Neural cell (in vitro differentiated cells): ENCODE measurements around the gene ARHGAP30. TPM values are rescaled to one million over a fixed set of nuclear protein-coding genes. Genes with fewer than 3 reads are reported as not detected.

Experiments
- H2AFZ ChIP-seq: fragments of 200-600, 300-800 bp; sonication (generic), shearing (Covaris generic); 2 replicates; pipeline ENCODE4 v1.6.0; 2014; ENCODE audit warnings: low read depth, mild to moderate bottlenecking, antibody characterized with exemption, low read length, moderate library complexity
- H3F3A ChIP-seq: fragments of 200-600 bp; shearing (Covaris generic); 2 replicates; pipeline ENCODE4 v1.6.1; 2016; ENCODE audit warnings: mild to moderate bottlenecking, moderate library complexity, mixed read lengths, antibody characterized with exemption, low read length; ENCODE audit not compliant: insufficient read depth, poor library complexity, severe bottlenecking
- H3K27ac ChIP-seq: fragments of 200-600, 300-800 bp; sonication (generic), shearing (Covaris generic); 2 replicates; pipeline ENCODE4 v1.5.1; 2014; ENCODE audit warnings: mild to moderate bottlenecking, low read length, moderate library complexity
- H3K27me3 ChIP-seq: fragments of 300-800, 200-600 bp; sonication (generic), shearing (Covaris generic); 2 replicates; pipeline ENCODE4 v1.6.0; 2014; ENCODE audit warnings: mild to moderate bottlenecking, low read depth, low read length, moderate library complexity; ENCODE audit not compliant: insufficient read depth
- H3K36me3 ChIP-seq: fragments of 300-800, 200-600 bp; sonication (generic), shearing (Covaris generic); 2 replicates; pipeline ENCODE4 v1.5.1; 2014; ENCODE audit warnings: mild to moderate bottlenecking, antibody characterized with exemption, low read length, moderate library complexity; ENCODE audit not compliant: insufficient read depth
- H3K4me2 ChIP-seq: fragments of 300-800, 200-600 bp; sonication (generic), shearing (Covaris generic); 2 replicates; pipeline ENCODE4 v1.6.0; 2014; ENCODE audit warnings: mild to moderate bottlenecking, low read length
- H3K4me3 ChIP-seq: fragments of 300-800, 200-600 bp; sonication (generic), shearing (Covaris generic); 2 replicates; pipeline ENCODE4 v1.5.1; 2014; ENCODE audit warnings: mild to moderate bottlenecking, low read length, moderate library complexity
- H3K79me2 ChIP-seq: fragments of 200-600 bp; shearing (Covaris generic); replicated peaks from 2 replicates; pipeline ENCODE4 v1.6.0; 2014; ENCODE audit warnings: mild to moderate bottlenecking, low read length, moderate library complexity; ENCODE audit not compliant: insufficient read depth
- H3K9ac ChIP-seq: fragments of 300-800, 200-600 bp; sonication (generic), shearing (Covaris generic); 2 replicates; pipeline ENCODE4 v1.6.1; 2016; ENCODE audit warnings: mild to moderate bottlenecking, low read length, mixed read lengths
- H3K9me2 ChIP-seq: fragments of 200-600 bp; shearing (Covaris generic); 2 replicates; pipeline ENCODE4 v1.6.1; 2016; ENCODE audit warnings: mild to moderate bottlenecking, low read length, mixed read lengths; ENCODE audit not compliant: insufficient read depth
- H3K9me3 ChIP-seq: fragments of 200-600, 300-800 bp; sonication (generic), shearing (Covaris generic); 2 replicates; pipeline ENCODE4 v1.6.1; 2016; ENCODE audit warnings: mild to moderate bottlenecking, mixed run types, low read length, moderate library complexity, mixed read lengths
- H4K20me1 ChIP-seq: fragments of 200-600 bp; shearing (Covaris generic); 2 replicates; pipeline ENCODE4 v1.6.1; 2016; ENCODE audit warnings: mild to moderate bottlenecking, mixed run types; ENCODE audit not compliant: insufficient read depth
- CTCF ChIP-seq: fragments of 450-650 bp; IDR thresholded peaks from 2 replicates; pipeline ENCODE4 v1.5.1; 2014; ENCODE audit warnings: antibody characterized with exemption, mild to moderate bottlenecking, moderate library complexity; ENCODE audit not compliant: poor library complexity, severe bottlenecking
- EP300 ChIP-seq: fragments of 450-650 bp; conservative IDR thresholded peaks from 2 replicates; pipeline ENCODE4 v1.6.1; 2014; ENCODE audit warnings: antibody characterized with exemption, mild to moderate bottlenecking, moderate library complexity; ENCODE audit not compliant: poor library complexity, severe bottlenecking
- EZH2 ChIP-seq: fragments of 200-600, 300-800 bp; shearing (Covaris generic), sonication (generic); IDR thresholded peaks from 2 replicates; pipeline ENCODE4 v1.6.1; 2014; ENCODE audit warnings: antibody characterized with exemption, low read length, borderline replicate concordance, mild to moderate bottlenecking; ENCODE audit not compliant: insufficient read depth, poor library complexity, severe bottlenecking
- MXI1 ChIP-seq: fragments of 450-650 bp; conservative IDR thresholded peaks from 2 replicates; pipeline ENCODE4 v1.6.1; 2014; ENCODE audit warnings: antibody characterized with exemption, mild to moderate bottlenecking; ENCODE audit not compliant: poor library complexity, severe bottlenecking
- POLR2AphosphoS5 ChIP-seq: IDR thresholded peaks from 2 replicates; pipeline ENCODE4 v1.6.1; 2012
- RAD21 ChIP-seq: fragments of 450-650 bp; conservative IDR thresholded peaks from 2 replicates; pipeline ENCODE4 v1.6.1; 2014; ENCODE audit warnings: antibody characterized with exemption, mild to moderate bottlenecking, moderate library complexity
- REST ChIP-seq: IDR thresholded peaks from 2 replicates; pipeline ENCODE4 v1.6.1; 2012; ENCODE audit warnings: borderline replicate concordance
- SMC3 ChIP-seq: fragments of 450-650 bp; conservative IDR thresholded peaks from 2 replicates; pipeline ENCODE4 v1.6.1; 2014; ENCODE audit warnings: antibody characterized with exemption, mild to moderate bottlenecking, moderate library complexity; ENCODE audit not compliant: poor library complexity
- TAF1 ChIP-seq: IDR thresholded peaks from 2 replicates; pipeline ENCODE4 v1.6.1; 2012; ENCODE audit warnings: low read depth
- polyA plus RNA-seq: library from polyadenylated mRNA; depleted of rRNA; stranded (reverse); fragments of >200 nt; gene quantifications from 2 replicates; pipeline ENCODE4 v1.2.3, GENCODE V29; 2014

The ARHGAP30 gene
- polyA plus RNA-seq, 1 donor from 2014 or later: not detected

GRCh38 chr1:161085165-161085564, 15.5 kb upstream of the ARHGAP30 start:
- Histone ChIP-seq H3K9me2 (no peaks in the 10 kb centered on the region), H3F3A (no peaks in the 10 kb centered on the region), H3K4me3 (no peak overlapping the region), H3K9me3 (no peaks in the 10 kb centered on the region), H3K79me2 (no peaks in the 10 kb centered on the region), H3K27ac (no peak overlapping the region), H2AFZ (no peak overlapping the region), H3K27me3 (no peaks in the 10 kb centered on the region), H3K4me2 (no peak overlapping the region), H3K9ac (no peak overlapping the region), H3K36me3 (no peaks in the 10 kb centered on the region), H4K20me1 (no peaks in the 10 kb centered on the region)
- no peak for TF ChIP-seq CTCF
- TF ChIP-seq MXI1: no peak
- TF ChIP-seq SMC3: no peak
- TF ChIP-seq REST: no peak
- no peak for TF ChIP-seq EZH2
- TF ChIP-seq EP300: no peak
- no peak for TF ChIP-seq TAF1
- TF ChIP-seq POLR2AphosphoS5: no peak
- no peak for TF ChIP-seq RAD21

GRCh38 chr1:161084597-161084988, 14.9 kb upstream of the ARHGAP30 start:
- Histone ChIP-seq H2AFZ (no peak overlapping the region), H3K9ac (no peak overlapping the region)

More at GRCh38 chr1:161084597-161084988, 14.9 kb upstream of the ARHGAP30 start:
- TF ChIP-seq EP300 (no peak), EZH2 (no peak), RAD21 (no peak)
- H3K36me3 ChIP-seq: no peaks in the 10 kb centered on the region
- no peaks in the 10 kb centered on the region for H3K9me3 ChIP-seq
- H3K27ac ChIP-seq: no peak overlapping the region
- H3K4me2 ChIP-seq: no peak overlapping the region
- H3K4me3 ChIP-seq: no peak overlapping the region
- no peaks in the 10 kb centered on the region for H3K79me2 ChIP-seq
- no peaks in the 10 kb centered on the region for H3F3A ChIP-seq
- H3K27me3 ChIP-seq: no peaks in the 10 kb centered on the region
- H4K20me1 ChIP-seq: no peaks in the 10 kb centered on the region
- H3K9me2 ChIP-seq: no peaks in the 10 kb centered on the region
